NCI-H82 (cell line): Measurements from ENCODE around the gene NAT9.
A peak's percentile ranks its signal among the peaks of the same experiment; 100 is the strongest.

Experiments used
- DNase-seq: peaks from one replicate; lab custom pipeline; 2025; lab: John Stamatoyannopoulos, UW

NAT9 gene

DNA sequence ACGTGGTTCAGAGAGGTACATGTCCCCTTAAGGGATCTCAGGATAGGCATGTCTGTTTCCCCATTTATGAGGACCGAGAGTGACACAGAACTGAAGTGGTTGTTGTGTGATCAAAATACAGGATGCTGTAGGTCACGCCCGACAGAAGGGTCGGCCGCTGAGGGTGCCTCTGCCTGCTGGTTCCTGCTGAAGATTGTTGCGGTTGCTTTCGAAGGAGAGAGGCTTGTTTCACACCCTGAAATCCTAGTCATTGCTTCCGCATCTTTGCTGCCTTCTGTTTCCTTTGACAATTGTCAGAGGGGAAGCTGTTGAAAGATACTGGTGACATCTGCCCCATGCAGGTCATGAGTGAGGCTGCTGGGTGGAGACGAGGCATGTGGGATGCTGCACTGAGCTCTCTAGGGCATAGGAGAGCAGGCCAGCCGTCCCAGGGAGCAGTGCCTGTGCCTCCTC lies 3.8 kb upstream of the NAT9 start:
- no peak for DNase-seq

DNA sequence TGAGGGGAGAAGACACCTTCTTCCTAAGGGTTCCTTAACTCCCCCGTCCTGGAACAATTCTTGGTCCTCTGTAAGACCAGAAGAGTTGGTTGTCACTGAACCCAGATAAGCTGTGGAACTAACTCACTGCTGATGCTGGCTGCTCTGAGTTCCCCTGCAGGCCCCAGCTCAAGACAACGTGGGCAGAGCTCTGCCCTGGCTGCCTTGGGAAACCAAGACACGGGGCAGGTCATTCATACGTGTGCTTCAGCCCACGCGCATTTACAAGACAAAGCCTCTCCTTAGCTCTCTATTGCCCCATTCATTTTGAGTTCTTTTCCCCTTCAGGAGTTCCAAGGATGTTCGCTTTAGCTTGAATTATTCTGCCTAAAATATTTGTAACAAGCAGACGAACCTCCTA lies 3.4 kb upstream of the NAT9 start:
- no peak for DNase-seq

DNA sequence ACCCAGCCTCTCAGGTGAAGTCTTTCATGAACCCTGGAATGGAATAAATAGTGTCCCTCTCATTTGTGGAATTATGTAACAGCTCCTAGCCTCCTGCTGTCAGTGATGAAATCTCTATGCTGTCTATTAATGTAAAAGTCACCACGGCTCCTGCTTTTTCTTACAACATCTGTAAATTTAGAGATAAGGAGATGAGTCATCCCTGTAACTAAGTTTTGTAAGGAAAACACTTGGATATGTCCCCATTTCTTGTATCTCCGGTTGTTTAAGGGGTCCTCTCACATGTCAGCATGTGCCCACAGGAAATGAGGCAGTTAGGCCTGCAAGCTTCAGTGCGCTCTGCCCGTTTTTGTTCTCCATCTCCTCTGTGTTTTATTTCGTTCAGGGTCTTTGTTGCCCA lies 2.8 kb upstream of the NAT9 start:
- DNase-seq, result no peak

DNA sequence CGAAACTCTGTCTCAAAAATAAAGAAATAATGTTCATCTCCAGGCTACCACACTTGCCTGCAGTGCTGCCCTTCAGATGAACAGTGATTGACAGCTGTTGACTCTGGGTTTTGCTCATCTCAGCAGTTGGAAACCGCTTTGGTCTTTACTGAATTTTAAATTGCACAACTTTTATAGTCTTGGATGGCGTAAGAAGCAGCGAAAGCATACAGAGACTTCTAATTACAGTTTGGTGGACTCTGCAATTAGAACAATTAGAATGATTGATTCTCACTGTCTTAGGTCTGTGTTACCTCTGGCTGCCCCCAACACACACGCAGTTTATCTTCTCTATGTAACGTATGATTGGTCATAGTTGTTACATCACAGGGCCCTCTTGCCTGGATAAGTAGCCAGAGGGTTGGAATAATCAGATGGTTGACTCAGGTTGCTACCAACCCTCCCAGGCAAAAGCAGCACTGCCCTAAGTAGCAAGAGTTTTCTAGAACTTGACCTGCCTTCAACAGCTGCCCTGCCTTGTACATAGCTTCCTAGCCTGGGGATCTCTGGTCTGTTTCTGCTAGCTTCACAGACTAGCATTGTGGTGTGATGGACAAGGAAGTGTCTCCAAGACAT lies 1.9 kb upstream of the NAT9 start:
- DNase-seq, result no peak

DNA sequence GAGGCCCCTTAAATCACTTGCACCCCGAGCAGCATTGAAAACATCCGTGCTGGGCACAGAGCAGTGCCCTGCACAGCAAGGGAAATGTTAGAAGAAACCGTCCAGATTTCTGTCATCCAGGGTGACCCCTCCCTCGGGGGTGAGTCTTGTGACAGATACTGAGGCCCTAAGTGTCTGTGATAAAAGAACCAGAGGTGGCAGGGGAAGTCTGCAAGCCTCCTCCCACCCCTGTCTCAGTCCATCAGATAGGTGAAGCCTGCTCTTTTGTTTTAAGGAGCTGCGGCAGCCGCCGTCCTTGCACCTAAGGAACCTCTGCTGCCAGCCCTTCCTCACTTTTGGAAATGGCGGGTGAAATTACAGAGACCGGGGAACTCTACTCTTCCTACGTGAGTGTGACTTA lies 845 bp upstream of the NAT9 start:
- no peak for DNase-seq

DNA sequence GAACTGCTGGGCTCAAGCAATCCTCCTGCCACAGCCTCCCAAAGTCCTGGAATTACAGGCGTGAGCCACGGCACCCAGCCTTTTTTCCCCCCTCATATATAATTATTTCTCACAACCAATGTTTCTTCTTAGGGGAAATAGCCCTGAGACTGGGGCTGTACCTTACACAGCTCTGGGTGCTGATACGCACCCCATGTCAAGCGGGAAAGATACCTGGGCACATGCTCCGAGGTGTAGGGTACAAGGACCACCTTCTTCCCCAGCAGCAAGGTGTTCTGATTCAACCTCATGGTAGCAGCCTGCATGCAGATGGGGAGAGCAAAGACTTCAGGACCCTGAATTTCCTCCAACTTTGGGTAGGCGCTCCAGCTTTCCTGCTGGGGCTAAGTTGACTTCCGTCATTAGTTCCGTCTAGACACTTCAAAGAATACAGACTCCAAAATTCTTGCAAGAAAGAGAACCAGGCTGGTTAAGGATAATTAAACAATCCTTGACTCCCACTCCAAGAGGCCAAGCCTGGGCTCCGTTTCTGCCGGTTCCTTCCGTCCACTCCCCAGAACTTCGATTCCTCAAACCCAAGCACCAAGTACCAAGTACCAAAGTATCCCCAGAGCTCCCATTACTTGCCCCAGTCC lies 619 bp downstream of the NAT9 start:
- no peak for DNase-seq

DNA sequence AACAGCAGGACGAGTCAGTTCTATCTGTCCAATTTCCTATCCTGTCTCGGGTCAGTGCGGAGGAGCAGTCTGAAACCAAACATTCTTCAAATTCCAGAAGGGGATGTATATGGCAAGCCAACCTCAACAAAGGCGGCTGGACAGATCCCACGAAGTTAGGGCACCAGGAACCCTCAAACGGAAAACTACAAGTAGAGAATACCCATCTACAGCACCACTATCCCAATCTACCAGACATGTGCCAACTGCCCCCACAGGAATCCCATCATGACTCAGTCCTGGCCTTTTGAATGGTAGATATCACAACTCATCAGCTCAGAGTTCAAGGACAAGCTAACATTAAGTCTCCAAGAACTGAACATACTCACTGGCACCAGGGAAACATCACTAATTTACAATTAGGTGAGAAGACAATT lies 2.3 kb downstream of the NAT9 start:
- DNase-seq, result no peak

DNA sequence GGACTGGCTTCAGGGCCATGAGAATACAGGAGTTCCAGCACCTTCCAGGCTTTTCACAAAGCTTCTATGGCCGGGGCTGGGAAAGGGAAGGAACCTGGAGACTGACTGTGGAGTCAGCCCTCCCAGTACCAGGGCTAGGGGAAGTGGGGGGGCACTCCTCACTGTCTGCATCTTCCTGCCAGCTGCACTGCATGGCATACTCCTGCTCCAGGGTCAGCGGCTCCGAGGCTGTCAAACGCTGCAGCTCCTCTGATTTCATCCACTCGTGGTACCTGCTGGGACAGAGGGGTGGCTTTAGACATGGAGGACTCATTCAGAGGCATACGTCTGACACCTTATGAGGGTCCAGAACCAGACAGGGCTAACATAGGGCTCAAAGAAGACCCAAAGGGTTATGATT lies 2.7 kb downstream of the NAT9 start:
- DNase-seq, result no peak

DNA sequence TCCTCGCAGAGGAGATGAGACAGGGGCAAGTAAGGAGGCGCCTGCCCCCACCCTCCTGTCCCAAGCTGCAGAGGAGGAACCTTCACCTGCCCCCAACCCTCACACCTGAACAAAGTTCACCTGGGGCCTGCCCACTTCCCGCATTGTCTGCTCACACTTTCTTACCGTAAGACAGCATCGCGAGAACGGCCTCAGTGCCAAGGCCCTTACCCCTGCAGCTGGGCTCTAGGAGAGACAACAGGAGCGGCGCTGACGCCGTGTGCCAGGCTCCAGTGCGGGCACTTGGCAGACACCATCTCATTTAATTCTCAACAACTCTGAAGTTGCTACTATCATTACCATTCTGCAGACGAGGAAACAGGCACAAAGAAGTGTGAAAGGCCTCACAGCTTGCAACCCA lies 4.1 kb downstream of the NAT9 start:
- DNase-seq, result no peak

DNA sequence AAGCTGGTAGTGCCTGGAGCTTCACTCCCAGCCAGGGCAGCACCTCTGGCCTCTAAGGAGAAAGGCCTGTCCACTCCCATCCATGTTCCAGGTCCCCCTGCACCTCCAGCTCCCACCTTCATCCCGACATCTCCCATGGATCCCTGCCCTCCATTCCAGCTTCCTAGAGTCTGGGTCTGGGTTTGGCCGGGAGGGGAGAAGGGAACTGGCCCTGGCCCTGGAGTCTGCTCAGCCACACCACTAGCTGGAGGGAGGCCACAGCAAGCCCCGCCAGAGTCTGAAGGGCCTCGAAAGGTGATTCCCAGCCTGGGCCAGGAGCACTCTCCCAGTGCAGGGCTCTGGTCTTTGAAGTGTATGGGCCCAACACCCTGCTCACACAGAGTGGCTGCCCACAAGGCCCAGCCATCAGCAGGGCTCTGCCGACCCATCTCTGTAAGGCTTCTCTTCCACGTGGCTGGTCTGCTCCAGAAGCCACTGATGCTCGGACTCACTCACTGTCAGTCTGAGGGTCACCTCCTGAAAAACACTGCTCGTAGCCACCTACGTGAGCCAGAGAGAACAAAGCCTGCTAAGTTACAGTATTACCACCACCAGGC lies 4.7 kb downstream of the NAT9 start:
- DNase-seq, result no peak

DNA sequence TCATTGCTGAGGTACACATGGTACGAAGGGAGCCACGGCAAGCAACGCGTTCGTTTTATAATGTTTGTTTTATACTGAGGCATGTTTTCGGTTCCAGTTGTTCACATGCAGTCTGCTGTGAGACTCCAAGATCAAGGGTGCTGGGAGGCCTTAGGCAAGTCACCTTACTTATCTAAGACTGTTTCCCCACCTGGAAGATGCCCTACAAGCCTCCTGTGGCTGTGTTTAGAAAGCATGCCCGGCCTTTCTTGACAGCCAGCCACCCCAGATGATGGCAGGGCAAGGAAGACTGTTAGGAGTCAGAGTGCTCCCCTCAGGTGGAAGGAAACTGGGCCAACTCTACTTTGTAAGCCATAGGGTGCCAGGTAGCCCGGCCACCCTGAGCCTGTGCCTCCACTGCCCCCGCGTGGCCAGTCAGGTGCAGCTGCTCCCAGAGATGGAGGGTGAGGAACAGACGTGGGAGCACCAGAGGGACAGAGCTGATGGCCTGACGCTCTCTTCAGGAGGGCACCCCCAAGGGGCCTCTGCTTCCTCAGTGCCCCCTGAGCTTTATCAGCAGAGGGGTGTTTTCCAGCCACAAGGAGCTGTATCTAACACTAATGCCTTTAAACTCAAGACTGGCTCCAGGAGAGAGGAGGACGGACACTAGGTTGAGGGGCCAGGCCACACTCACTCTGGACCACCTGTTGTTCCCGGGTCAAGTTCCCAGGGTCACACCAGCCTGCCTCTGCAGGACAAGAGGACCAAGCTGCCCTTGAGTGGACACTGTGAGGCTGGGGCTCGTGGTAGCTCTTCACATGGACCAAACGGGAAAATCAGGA lies 5.4 kb downstream of the NAT9 start:
- DNase-seq, result peak; percentile 76

DNA sequence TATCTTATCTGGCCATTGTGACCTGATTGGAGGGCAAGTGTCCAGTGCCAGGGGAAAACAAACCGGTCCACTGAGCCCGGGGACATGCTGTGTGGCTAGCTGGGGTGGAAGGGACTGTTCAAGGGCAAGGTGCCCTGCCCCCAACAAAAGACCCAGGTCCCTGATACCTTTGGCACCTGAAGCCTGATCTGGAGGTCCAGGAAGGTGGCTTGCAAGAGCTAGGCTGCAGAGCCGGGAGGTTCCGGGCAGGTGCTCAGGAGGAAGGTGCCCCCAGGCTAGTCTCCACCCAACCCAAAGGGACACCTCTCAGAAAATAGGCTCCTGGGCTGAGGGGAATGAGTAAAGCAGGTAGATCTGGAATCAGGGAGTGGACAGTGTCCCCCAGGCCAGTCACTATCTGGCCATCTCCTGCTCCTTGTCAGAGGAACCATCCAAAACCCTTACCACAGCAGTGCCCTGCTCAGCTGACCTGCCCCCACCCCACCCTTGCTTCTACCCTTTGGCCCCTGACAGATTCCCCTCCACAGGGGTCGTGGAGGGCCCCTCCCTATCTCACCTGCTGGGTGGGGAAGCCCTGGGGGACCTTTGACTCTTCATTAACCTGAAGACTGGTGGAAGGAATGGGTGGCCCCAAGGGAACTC lies 6.2 kb downstream of the NAT9 start:
- no peak for DNase-seq

DNA sequence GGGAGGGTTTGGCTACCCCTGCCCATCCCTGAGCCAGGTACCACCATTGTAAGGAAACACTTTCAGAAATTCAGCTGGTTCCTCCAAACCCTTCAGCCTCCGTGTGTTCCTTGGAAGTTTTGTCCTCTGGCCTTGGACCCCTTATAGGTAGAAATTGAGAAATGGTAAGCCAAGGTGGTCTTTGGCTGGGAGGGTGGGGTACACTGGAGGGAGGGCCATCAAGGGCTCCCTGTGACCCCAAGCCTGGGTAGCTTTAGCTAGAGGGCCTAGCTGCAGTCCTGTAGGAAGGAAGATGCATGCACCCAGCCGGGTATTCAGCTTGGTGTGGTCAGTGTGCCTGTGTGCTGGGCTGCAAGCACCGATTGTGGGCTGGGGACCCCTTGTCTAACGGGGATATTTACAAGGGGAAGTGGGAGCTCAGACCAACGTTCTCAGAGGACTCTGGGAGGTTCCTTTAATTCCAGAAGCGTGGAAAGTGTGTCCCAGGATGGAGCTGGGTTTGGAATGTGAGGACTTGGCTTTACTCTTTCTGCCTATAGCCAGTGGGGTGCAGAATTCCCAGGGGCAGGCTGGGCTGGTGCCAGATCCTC lies 6.8 kb downstream of the NAT9 start:
- no peak for DNase-seq

DNA sequence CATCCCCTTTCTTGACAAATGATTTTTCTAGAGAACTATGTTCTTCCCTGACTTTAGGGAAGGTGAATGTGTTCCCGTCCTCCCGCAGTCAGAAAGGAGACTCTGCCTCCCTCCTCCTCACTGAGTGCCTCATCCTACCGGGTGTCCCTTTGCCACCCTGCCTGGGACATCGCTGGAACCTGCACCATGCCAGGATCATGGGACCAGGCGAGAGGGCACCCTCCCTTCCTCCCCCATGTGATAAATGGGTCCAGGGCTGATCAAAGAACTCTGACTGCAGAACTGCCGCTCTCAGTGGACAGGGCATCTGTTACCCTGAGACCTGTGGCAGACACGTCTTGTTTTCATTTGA lies 7.4 kb downstream of the NAT9 start:
- no peak for DNase-seq

DNA sequence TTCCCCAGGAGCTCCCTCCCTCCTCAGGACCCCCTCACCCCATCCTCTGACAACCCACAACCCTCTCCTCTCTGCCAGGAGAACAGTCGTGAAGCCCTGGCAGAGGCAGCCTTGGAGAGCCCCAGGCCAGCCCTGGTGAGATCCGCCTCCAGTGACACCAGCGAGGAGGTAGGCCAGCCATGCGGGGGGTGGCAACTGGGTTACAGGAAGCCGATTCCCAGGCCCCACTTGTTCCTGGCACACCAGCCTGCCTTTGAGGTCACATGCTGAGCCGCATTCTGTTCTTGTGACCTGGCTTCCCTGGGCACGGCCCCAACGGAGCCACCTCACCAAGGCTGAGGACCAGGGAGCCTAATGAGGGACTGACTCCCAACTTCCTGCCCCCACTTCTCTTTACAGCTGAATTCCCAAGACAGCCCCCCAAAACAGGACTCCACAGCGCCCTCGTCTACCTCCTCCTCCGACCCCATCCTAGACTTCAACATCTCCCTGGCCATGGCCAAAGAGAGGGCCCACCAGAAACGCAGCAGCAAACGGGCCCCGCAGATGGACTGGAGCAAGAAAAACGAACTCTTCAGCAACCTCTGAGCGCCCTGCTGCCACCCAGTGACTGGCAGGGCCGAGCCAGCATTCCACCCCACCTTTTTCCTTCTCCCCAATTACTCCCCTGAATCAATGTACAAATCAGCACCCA lies 7.9 kb downstream of the NAT9 start:
- no peak for DNase-seq

DNA sequence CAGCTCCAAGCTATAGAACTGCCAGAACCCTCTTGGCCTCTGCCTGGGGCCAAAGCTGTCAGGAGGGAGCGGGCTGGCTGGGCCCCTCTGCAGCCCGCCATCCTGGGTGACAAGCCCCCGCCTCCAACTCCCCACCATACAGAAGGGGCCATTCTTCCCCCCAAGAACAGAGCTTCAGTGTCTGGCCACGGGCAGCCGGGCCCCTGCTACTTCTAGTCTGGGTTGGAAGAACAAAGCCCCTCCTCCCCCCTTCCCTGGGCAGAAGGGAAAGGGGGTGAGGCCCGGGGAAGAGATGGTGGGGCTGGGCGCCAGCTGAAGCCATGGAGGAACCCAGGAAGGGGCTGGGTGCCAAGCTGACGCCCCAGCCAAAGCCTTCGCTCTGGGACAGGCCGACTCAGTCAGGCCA lies 9.0 kb downstream of the NAT9 start:
- DNase-seq, result no peak

DNA sequence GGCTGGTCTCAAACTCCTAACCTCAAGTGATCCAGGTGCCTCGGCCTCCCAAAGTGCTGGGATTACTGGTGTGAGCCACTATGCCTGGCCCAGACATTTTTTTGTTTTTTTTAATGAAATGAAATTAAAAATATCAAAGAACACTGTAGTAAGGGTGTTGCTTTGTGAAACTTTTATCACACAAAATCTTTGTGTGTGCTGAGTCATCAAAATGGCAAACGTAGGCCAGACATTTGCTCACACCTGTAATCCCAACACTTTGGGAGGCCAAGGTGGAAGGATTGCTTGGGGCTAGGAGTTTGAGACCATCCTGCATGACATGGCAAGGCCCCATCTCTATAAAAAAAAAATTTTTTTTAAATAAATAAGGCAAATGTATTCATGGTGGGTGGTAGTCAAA lies 9.7 kb downstream of the NAT9 start:
- no peak for DNase-seq

DNA sequence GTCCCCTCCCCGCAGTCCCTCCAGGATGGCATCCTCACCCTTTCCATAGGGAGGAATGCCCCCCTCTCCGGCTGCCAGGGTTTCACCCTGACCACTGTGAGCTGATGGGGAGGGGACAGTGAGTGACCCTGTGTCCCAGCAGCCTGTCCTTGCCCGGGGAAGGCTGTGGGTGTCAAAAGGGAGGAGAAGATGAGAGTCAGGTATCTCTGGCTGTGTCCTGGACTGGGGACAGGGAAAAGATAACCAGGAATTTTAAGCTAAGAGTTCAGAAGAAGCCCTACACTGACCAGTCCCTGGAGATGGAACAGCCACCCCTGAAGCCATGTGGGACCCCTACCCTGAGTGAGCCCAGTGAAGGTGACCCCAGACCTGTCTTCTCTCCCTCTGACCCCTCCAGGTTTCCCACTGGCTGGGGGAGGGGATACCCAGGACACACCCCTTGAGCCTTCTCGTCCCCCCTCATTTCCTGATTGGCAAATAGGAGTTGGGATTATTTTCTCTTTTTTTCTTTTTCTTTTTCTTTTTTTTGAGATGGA lies 11.3 kb downstream of the NAT9 start:
- DNase-seq, result no peak

DNA sequence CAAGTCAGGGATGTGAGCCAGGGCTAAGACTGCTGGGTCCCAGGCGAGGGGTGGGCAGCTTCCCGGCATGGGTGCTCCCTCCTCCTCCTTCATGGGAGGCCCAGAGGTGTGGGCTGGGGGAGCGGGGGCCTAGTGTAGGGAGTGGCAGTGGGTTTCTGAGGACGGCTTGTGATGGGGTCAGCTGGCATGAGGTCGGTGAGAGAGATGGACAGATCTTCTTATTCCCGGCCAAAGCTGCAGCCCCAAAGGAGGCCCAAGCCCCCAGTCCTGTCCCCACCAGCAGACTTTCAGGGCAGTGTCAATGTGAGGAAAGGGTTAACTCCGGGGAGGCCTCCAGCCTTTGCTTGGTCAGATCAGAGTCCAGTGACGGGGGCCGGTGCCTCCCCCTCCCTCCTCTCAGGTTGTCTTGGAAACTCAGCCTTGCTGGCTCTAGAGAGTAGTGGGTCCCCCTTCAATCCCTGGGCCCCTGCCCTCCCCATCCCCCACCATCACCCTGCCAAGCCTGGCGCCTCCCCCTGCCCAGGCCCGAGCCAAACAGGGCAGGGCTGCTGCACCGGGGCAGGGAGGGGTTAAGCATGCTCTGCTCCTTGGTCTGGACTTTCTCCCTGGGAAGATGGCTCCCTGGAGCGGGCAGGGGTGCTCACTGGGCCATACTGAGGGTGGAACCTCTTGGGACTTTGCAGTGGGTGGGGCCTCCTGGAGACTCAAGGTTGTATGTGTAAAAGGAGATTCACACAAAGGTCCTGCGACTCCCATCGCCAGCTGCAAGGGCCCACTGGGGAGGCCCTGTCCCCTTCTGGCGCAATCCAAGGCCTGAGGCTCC lies 12.4 kb downstream of the NAT9 start:
- DNase-seq, result no peak

DNA sequence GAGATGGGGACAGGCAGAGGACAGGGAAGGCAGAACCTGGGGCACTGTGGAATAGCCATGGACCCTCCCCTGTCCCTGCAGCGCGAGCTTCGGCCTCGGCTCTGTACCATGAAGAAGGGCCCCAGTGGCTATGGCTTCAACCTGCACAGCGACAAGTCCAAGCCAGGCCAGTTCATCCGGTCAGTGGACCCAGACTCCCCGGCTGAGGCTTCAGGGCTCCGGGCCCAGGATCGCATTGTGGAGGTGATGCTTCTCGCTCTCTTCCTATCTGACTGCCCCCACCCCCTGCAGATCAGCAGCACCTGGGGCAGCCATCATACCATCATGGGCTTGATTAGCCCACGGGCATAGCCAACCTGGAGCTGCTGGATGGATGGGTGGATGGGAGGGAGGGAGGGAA lies 14.2 kb downstream of the NAT9 start:
- DNase-seq, result no peak
